Prostate gland (tissue), 2 donors: ENCODE data around the gene GBP5.

Experiments used
- CTCF ChIP-seq, 4 experiments: fragments of 200-600 bp in 2 of 4; fragments of 450-650 bp in 2 of 4; sonication (generic) in 2 of 4; IDR thresholded peaks; 1 replicate in 3 of 4; 2 replicates in 1 of 4; pipeline ENCODE4 v1.5.1; 2016 to 2019; ENCODE audit warnings: antibody characterized with exemption in 4 of 4, mild to moderate bottlenecking in 2 of 4, moderate library complexity in 2 of 4
- POLR2AphosphoS5 ChIP-seq: sonication (generic); formaldehyde crosslinking; IDR thresholded peaks from one replicate; pipeline ENCODE4 v1.6.1; 2017; ENCODE audit warnings: antibody characterized with exemption

DNA sequence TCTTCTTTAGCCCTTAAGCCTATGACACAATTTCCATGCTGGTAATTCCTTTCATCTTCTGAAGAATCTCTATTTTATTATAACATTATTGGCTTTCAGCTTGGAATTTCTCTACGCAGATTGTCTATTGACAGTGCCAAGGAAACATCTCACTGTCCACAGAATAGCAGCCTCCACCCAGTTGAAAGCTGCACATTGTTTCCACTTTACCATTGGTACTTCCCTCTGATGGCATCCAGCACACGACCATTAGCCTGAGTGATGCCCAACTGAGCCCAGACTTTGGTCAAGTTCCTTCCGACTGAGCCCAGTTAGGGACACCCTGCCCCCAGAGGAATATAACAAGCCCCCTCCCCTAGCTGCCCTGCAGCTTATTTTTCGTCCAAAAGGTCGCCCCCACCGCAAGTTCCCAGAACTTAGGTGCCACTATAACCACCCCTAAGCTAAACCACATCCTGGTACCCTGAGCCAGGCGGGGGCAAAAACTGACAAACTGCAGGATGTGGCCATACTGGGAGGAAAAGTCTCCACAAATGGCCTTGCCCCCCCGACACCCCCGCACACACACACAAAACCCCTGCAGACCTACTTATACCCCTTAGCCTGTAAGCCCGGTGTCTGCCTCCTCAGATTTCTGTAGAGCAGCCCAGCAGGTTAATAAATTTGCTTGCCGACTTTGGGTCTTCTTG lies 13.2 kb downstream of the GBP5 start:
- TF ChIP-seq CTCF (IDR thresholded peaks at IDR 0.05) (no peak), POLR2AphosphoS5 (no peak)
